Right lobe of liver (tissue), 6 donors: ENCODE data around the gene KRTAP4-12. TPM values are rescaled to one million over a fixed set of nuclear protein-coding genes. Genes with fewer than 3 reads are reported as not detected.
"Not testable (repeated sequence)": the region's sequence is repeated elsewhere in the genome, so short reads cannot be mapped to it uniquely, and the experiment has no call there.

Experiments
- ATAC-seq, 4 donors: fragments of 200-7000 bp; cut with Tn5 transposase; one replicate each; pipeline ENCODE4 v1.9.1; 2020; ENCODE audit warnings: mild to moderate bottlenecking in 4 of 4, moderate library complexity in 4 of 4
- DNase-seq, 3 donors: peaks; one replicate each; pipeline ENCODE4 v3.0.0-alpha.2; 2020
- H3K27ac ChIP-seq, 3 donors: fragments of 200-600 bp; one replicate each; pipeline ENCODE4 v1.8.0; 2022
- H3K27me3 ChIP-seq, 2 donors: fragments of 200-600 bp; one replicate each; pipeline ENCODE4 v1.8.0; 2022
- H3K36me3 ChIP-seq, 4 donors: fragments of 200-600 bp; sonication (generic) in 1 of 4; one replicate each; pipeline versions ENCODE4 v1.5.1 to v1.8.0; 2017 to 2022; ENCODE audit warnings: control low read depth in 1 of 4
- H3K4me1 ChIP-seq, 4 donors: fragments of 200-600 bp; sonication (generic) in 1 of 4; one replicate each; pipeline versions ENCODE4 v1.5.1 to v1.8.0; 2017 to 2022; ENCODE audit warnings: control low read depth in 1 of 4
- H3K4me3 ChIP-seq, 3 donors: fragments of 200-600 bp; one replicate each; pipeline ENCODE4 v1.8.0; 2022
- H3K9me3 ChIP-seq, 4 donors: fragments of 200-600 bp; sonication (generic) in 1 of 4; one replicate each; pipeline versions ENCODE4 v1.5.1 to v1.8.0; 2017 to 2022; ENCODE audit warnings: control low read depth in 1 of 4
- POLR2A ChIP-seq: fragments of 450-650 bp; IDR thresholded peaks from one replicate; pipeline ENCODE4 v1.6.1; 2017; ENCODE audit warnings: antibody characterized with exemption, mild to moderate bottlenecking
- WGBS: methylation state at CpG from one replicate; pipeline ENCODE4 v1.1.6; 2018; ENCODE audit warnings: low coverage, low lambda C conversion rate; ENCODE audit not compliant: insufficient coverage; ENCODE audit errors: missing lambda C conversion rate; 5-methylcytosine and 5-hydroxymethylcytosine counted together
- intact Hi-C, 2 donors: fragments of 100-400 bp; cut with DNase I; formaldehyde crosslinking; loops; one replicate each; pipeline versions ENCODE4 v1.11.2 to v1.14.1; 2022
- total RNA-seq, 6 experiments: library from RNA; depleted of rRNA in 2 of 6; stranded (reverse); fragments of >200 nt in 2 of 6; fragmentation: NEBNext Ultra II Directional in 3 of 6; extraction: Animal tissue kit (Norgen Biotek cat#: 25700) in 3 of 6; gene quantifications; one replicate each; pipeline versions ENCODE4 v1.1.0 to v1.2.4, GENCODE V29; 2016 to 2023
- TF ChIP-seq, protein P1 (sequence below), 4 donors: fragments of 200-600 bp in 3 of 4; fragments of 450-650 bp in 1 of 4; IDR thresholded peaks; one replicate each; pipeline versions ENCODE4 v1.5.1 to v1.8.0; 2016 to 2022; ENCODE audit warnings: antibody characterized with exemption in 4 of 4, mild to moderate bottlenecking in 2 of 4
- donor health status: DM: no; HTN: yes; CAD: no.
- donor health status: DM: no; HTN: no; CAD: no.
- donor health status: DM: no; HTN: no; CAD: no.
- donor health status: DM: no; HTN: yes; CAD: no.
- donor health status: DM: no; HTN: yes; CAD: no.

Gene KRTAP4-12
- total RNA-seq, 6 experiments from 2014 or later: not detected

DNA sequence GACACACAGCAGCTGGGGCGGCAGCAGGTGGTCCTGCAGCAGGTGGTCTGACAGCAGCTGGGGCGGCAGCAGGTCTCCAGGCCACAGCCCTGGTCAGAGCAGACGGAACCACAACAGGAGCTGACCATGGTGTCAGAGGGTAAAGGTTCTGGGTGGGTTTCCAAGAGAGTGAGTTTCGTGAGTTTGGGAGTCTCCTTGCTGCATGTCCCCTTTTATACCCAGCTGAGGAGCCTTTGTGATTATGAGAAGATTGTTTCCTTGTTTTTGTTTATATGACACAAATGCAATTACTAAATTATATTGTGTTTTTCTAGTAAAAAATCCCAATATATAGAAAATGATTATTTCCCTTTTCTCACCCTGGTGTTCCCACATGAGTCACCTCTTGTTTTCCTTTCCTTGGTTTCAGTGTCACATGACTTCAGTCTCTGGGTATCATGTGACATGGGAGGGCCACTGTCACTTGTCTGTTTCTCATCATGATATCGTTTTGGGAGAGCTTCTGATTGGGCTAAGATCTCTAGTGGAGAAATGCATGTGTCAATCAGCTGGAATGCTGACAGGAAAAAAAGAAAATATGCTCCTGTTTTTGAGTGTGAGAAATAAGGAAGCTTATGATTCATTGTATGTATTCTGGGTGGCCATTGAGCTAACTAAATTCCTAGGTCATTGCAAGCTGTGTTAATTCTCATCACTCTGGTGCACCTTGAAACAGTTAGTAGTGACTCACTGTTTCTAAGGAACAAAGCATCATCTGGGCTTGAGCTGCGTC lies 16.6 kb upstream of the KRTAP4-12 start, which contains the start of gene KRTAP4-6:
Gene KRTAP4-6, minus strand, starts transcription at position 185 of the 772 bp plus-strand sequence. Its CDS starts 57 bp downstream, at position 128.
- Histone ChIP-seq H3K4me1 (no peaks in the 10 kb centered on the region), H3K27me3 (no peaks in the 10 kb centered on the region), H3K36me3 (no peaks in the 10 kb centered on the region), H3K4me3 (no peak within 1 kb of the TSS), H3K9me3 (no peaks in the 10 kb centered on the region), H3K27ac (no peak within 1 kb of the TSS)
- no peak for ATAC-seq
- 53% methylated on average over 4 of the region's 6 CpGs for WGBS
- no peak for DNase-seq
- intact Hi-C loops: no loop called here
- TF ChIP-seq POLR2A: no peak

DNA sequence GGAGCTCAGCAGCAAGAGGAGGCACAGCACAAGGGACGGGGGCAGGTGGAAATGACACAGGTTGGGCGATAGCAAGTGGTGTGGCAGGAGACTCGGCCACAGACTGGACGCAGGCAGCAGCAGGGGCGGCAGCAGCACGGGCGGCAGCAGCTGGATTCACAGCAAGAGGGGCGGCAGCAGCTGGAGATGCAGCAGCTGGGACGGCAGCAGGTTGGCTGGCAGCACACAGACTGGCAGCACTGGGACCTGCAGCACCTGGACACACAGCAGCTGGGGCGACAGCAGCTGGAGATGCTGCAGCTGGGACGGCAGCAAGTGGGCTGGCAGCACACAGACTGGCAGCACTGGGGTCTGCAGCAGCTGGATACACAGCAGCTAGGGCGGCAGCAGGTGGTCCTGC lies 15.9 kb upstream of the KRTAP4-12 start:
- H3K27ac ChIP-seq, H3K9me3 ChIP-seq, DNase-seq, intact Hi-C loops, H3K4me3 ChIP-seq, H3K36me3 ChIP-seq, H3K4me1 ChIP-seq, ATAC-seq, H3K27me3 ChIP-seq: not testable (repeated sequence)
- 63% methylated on average over 8 of the region's 12 CpGs for WGBS

DNA sequence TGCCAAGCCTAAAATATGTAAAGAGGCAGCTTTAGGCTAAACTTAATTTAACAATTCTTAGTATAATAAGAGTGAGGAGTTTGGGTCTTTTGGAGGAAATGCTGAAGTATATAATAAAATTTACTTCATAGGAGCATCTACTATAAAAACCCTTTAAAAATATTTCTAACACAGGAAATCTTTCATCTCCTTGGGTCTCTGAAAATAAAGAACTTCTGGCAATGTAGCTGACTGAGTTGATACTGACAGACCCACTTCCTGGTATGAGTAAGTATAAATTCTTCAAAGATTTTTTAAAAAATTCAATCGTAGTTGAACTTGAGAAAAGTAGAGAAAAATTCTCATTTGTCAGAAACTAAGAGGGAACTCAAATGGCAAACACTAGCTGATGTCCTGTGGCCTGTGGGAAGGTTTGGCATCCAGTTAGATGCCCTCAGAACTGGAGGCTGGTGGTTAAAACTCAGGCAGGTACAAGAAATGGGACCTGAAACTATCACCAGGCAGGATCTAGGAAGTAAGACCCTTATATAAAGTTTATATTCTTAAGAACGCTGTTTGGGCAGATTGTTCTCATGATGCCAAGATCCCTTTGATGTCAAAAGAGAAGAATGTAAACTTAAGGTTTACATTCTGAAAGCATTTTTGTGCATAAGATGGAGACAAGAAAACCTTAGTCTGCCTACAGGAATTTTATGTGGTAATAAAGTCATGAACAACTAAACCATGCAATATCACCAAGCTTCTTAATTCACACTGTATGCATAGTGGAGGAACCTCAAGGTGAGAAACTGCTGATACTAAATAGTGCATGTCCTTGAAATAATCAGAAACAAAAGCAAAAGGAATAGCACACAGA lies 10.1 kb upstream of the KRTAP4-12 start:
- Histone ChIP-seq H3K27ac (no peak overlapping the region), H3K4me3 (no peak overlapping the region), H3K36me3 (no peaks in the 10 kb centered on the region), H3K27me3 (no peaks in the 10 kb centered on the region), H3K9me3 (no peaks in the 10 kb centered on the region), H3K4me1 (no peaks in the 10 kb centered on the region)
- DNase-seq: no peak
- TF ChIP-seq, protein P1, sequence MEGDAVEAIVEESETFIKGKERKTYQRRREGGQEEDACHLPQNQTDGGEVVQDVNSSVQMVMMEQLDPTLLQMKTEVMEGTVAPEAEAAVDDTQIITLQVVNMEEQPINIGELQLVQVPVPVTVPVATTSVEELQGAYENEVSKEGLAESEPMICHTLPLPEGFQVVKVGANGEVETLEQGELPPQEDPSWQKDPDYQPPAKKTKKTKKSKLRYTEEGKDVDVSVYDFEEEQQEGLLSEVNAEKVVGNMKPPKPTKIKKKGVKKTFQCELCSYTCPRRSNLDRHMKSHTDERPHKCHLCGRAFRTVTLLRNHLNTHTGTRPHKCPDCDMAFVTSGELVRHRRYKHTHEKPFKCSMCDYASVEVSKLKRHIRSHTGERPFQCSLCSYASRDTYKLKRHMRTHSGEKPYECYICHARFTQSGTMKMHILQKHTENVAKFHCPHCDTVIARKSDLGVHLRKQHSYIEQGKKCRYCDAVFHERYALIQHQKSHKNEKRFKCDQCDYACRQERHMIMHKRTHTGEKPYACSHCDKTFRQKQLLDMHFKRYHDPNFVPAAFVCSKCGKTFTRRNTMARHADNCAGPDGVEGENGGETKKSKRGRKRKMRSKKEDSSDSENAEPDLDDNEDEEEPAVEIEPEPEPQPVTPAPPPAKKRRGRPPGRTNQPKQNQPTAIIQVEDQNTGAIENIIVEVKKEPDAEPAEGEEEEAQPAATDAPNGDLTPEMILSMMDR (IDR thresholded peaks at IDR 0.05): no peak
- ATAC-seq: no peak
- intact Hi-C loops: no loop called here
- WGBS: 34% methylated on average over 2 of the region's 2 CpGs

DNA sequence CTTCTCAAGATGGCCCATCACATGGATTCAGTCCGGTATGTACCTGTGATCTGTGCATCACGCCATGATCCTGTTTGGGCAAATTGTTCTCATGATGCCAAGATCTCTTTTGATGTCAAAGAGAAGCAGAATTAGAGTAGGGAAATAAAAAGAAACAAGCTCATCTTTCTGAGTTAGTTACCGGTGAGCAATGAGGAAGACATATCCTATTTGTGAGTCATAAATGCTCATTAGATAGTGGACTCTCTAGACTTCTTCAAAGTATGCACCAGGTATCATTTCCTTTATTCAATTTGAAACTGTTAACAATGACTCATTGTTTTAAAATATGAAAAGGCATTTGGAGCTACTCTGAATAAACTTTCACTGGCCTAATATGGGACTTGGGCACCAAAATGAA lies 8.0 kb upstream of the KRTAP4-12 start:
- no peak for ATAC-seq
- Histone ChIP-seq H3K4me1 (no peaks in the 10 kb centered on the region), H3K27me3 (no peaks in the 10 kb centered on the region), H3K36me3 (no peaks in the 10 kb centered on the region), H3K4me3 (no peak overlapping the region), H3K27ac (no peak overlapping the region), H3K9me3 (no peaks in the 10 kb centered on the region)
- intact Hi-C loops: no loop called here
- TF ChIP-seq, protein P1 (IDR thresholded peaks at IDR 0.05): no peak
- TF ChIP-seq POLR2A: no peak
- DNase-seq: no peak
- 57% methylated on average over 3 of the region's 3 CpGs for WGBS

DNA sequence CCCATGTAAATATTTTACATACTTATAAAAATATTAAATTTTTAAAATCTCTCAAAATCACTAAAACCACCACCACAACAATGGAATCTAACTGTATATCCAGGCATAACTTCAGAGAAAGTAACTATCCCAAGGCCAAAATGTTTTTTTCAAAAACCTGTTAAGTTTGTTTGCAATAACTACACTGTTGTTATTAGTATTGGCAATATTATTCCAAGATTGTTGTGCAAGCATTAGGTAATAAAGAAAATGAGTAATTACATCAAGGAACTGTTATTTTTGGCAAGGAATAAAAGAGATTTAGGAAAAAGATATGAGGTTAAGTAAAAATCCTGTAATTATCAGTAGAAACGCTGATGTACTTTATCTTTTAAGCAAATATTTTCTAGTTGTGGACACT lies 3.4 kb upstream of the KRTAP4-12 start:
- no peak overlapping the region for H3K27ac ChIP-seq
- 39% methylated on average over 1 of the region's 1 CpG for WGBS
- ATAC-seq (no peak), DNase-seq (no peak)
- no peaks in the 10 kb centered on the region for H3K36me3 ChIP-seq
- H3K4me1 ChIP-seq: no peaks in the 10 kb centered on the region
- no peaks in the 10 kb centered on the region for H3K27me3 ChIP-seq
- no peak overlapping the region for H3K4me3 ChIP-seq
- H3K9me3 ChIP-seq: no peaks in the 10 kb centered on the region
- intact Hi-C loops: no loop called here
- TF ChIP-seq POLR2A: no peak
- TF ChIP-seq, protein P1 (IDR thresholded peaks at IDR 0.05): no peak
